Left hindlimb (tissue), 1 donor: Measurements from ENCODE around the gene TLK1.
A peak's percentile ranks its signal among the peaks of the same experiment; 100 is the strongest.
"Not testable (repeated sequence)": the region's sequence is repeated elsewhere in the genome, so short reads cannot be mapped to it uniquely, and the experiment has no call there.

Experiments used
- DNase-seq: peaks from one replicate; pipeline ENCODE4 v3.0.0-alpha.2; 2018

TLK1 gene

GRCh38 chr2:171169333-171169732, 8.6 kb upstream of the TLK1 start:
- no peak for DNase-seq

GRCh38 chr2:171167352-171167997, 6.8 kb upstream of the TLK1 start:
- no peak for DNase-seq

GRCh38 chr2:171166328-171166983, 5.8 kb upstream of the TLK1 start:
- DNase-seq: no peak

- no peak for DNase-seq
Measured at GRCh38 chr2:171165967-171166327, 5.3 kb upstream of the TLK1 start.

DNA sequence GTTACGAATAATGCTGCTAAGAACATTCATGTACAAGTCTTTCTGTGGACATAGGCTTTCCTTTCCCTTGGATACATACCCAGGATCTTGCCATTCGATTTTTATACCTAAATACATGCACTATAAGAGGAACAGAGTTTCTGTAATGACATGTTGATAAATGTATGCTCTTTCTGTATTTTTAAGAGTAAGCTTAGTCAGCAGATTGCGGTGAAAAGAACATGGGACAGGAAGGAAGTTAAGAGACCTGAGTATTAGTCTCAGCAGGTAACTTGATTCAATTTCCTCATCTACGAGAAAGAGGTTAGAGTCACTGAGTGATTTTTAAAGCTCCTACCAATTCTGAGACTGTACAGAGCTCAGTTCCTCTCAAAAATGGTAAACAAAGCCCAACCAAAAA, 2.6 kb upstream of the TLK1 start:
- DNase-seq: no peak

DNA sequence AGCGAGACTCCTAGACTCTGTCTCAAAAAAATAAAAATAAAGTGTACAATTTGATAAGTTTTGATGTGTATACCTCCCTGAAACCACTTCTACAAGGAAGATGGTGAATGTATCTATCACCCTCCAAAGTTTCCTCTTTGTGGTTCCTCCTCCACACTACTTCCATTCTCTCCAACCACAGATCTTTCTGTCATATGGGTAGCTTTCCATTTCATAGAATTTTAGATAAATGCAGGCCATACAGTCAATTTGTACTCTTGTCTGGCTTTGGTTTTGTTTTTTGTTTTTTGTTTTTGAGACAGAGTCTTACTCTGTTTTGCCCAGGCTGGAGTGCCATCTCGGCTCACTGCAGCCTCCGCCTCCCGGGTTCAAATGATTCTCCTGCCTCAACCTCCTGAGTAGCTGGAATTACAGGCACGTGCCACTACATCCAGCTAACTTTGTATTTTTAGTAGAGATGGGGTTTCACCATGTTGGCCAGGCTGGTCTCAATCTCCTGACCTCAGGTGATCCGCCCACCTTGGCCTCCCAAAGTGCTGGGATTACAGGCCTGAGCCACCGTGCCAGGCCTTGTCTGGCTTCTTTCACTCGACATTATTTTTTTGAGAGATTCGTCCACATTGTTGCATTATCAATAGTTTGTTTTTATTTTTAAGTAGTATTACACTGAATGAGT, 2.0 kb upstream of the TLK1 start:
- not testable (repeated sequence) for DNase-seq

- peak; percentile 85 for DNase-seq
Measured at GRCh38 chr2:171160956-171161740, 455 bp upstream of the TLK1 start.

DNA sequence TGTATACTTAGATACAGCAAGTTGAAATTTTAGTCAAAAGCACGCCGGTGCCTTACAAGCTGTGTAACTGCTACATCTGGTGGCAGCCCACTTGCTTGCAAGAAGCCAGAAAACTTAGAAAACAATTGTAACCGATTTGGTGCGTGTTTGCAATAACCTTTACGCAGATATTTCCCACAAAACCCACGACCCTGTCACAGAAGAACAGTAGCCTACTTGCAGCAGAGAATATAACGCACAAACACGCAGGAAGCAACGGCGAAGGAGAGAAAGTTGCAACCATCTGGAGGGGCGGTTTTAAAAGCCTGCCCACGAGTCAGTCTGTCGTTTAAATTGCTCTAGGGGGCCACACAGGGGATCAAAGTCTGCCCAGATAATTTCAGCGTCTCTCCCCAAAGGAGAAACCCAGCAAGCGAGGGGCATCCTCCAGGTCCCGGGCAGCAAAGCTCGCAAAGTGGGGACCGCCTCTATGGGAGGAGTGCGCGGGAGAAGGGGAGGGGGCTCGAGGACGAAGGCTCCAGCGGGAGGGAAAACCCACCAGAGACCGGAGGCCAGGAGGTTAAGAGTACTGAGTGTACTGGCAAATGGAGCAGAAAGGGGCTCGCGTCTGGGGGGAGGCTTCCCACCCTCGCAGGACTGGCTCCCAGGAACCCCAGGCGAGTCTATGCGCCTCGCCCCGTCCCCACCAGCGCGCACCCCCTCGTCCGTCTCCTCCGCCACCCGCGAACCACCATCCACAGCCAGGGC, 1.1 kb downstream of the TLK1 start:
- DNase-seq: peak; percentile 82

DNA sequence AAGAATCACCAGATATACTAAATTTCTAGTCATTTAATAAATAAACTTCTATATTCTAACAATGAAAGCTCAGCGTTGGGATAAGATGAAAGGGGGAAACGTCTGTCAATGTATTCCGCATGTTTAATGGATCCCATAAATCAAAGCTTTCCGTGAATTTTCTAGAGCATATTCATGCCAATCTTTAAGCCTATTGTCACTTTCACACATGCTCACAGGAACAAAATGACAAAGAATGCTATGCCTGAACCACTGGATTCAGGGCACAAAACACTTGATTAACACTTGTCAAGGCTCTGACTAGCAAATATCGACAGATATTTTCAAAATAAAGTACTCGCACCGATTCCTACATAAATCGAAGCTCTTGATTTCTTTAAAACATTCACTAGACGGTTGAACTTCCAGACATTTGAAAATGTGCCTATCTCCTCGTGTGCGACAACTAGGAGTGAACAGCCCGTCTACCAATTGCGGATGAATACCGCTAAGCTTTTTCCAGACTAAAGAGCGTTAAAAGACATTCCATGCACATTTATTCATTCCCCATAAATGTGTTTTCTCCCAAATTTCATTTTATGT, 1.8 kb downstream of the TLK1 start:
- no peak for DNase-seq

DNA sequence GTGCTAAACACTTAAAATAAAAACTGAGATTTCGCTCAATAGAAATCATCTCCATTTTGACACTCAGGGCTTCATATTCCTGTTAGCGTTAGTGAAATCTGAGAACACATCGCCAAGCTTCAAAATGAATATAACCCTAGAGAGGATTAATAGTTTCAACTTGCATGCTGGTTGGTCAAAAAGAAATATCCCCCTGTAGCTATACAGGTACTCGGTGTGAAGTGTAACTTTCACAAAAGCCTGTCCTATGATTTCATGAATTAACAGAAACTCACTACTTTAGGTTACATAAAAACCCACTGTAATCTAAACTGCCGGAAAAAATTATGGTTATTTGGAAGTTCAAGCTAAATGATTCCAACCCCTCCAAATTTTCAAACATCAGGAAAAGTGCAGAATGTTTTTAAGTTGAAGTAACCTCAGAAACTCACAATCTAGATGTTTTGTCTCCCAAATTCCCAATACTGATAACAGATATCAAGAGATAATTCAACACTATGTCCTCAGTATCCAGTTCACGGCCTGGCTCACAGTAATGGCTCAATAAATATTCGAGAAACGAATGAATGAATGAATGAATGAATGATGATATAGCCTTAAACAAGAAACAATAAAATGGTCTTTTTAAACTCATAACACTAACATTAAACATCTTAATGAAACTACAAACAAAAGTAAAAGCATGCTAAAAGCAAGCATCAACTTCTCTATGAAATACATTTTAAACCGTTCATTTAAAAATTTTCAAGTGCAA, 2.5 kb downstream of the TLK1 start:
- DNase-seq: no peak

- DNase-seq: no peak
Measured at GRCh38 chr2:171157109-171157500, 3.6 kb downstream of the TLK1 start.

GRCh38 chr2:171154348-171154747, 6.3 kb downstream of the TLK1 start:
- DNase-seq: no peak

GRCh38 chr2:171150694-171151285, 9.9 kb downstream of the TLK1 start:
- DNase-seq: no peak

DNA sequence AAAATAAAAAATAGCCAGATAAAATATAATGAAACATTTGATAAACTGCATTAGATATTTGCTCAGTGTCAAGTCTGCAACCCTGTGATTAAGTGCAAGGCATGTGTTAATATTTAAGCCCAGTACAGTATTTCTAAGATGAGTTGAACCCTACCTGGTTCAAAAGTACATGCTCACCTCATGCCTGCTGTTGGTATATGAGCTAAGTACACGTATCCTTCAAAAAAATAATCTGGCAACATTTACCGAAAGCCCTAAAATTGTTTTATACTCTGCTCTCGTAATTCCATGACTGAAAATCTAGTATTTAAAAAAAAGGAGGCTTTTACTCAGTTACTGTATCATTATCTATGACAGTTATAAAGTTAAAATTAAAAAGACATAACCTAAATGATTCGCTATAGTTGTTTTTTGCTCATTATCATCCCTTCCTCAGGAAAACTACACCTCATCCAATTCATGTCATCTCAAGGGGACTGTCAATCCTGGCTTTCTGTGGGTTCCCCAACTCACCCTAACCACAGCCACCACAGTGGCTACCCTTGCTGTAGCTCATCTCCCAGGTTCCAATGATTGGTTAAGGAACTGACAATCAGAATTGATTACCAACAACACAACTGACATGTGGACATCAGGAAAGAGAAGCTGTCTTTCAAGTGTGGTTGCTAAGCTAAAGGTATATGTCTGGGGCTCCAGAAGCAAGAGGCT, 10.6 kb downstream of the TLK1 start:
- DNase-seq: no peak

- DNase-seq: no peak
Measured at GRCh38 chr2:171149171-171149938, 11.3 kb downstream of the TLK1 start.

- no peak for DNase-seq
Measured at GRCh38 chr2:171147081-171147480, 13.6 kb downstream of the TLK1 start.

GRCh38 chr2:171146633-171147032, 14.1 kb downstream of the TLK1 start:
- no peak for DNase-seq

DNA sequence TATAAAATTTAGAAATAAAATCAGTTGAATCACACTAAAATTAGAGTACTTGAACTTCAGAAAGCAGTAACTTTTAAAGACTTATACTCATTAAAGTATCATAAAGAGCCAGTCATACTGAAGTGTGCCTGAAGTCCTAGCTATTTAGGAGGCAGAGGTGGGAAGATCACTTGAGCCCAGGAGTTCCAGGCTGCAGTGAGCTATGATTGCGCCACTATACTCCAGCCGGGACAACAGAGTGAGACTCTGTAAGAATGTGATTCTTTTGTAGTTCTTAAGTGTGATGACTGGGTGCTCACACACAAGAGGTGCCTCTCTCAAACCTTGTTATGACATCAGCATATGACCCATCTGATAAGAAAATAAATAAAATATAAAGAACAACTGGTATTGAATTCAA, 14.6 kb downstream of the TLK1 start:
- no peak for DNase-seq

DNA sequence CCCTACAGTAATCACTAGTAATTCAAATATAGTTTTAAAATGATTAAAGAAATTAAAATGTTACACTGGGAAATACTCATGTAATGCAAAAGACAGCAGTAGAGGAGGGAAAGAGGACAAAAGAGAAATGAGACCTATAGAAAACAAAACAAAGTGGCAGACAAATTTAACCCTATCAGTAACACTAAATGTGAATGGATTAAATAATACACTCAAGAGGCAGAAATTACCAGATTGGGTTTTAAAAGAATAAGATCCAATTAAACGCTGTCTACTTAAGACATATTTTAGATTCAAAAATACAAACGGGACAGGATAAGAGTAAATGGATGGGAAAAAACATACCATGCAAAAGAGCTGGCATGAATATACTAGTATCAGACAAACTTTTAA, 17.0 kb downstream of the TLK1 start:
- DNase-seq: no peak

GRCh38 chr2:171142398-171142797, 18.3 kb downstream of the TLK1 start:
- no peak for DNase-seq
